ENCODE data around the gene TMEM176B. TPM values are rescaled to one million over a fixed set of nuclear protein-coding genes. Genes with fewer than 3 reads are reported as not detected.
"Not testable (repeated sequence)": the region's sequence is repeated elsewhere in the genome, so short reads cannot be mapped to it uniquely, and the experiment has no call there.

TMEM176B gene
- total RNA-seq, 1 donor from 2014 or later, result not detected

GRCh38 chr7:150778014-150778737 is 22.0 kb downstream of the TMEM176B start:
- no peak for TF ChIP-seq CTCF (IDR thresholded peaks at IDR 0.05; ENCODE audit: insufficient read depth, low read length, severe bottlenecking)
- no peak overlapping the region for H3K4me3 ChIP-seq (ENCODE audit: low read depth, low read length)
- no peaks in the 10 kb centered on the region for H3K36me3 ChIP-seq (ENCODE audit: control insufficient read depth, insufficient read depth, low read length)
- no peaks in the 10 kb centered on the region for H3K27me3 ChIP-seq (ENCODE audit: control insufficient read depth, insufficient read depth, low read length)
- DNase-seq (ENCODE audit: low read depth) (no peak), FAIRE-seq (no peak)

GRCh38 chr7:150774131-150774530 is 26.0 kb downstream of the TMEM176B start:
- not testable (repeated sequence) for DNase-seq (ENCODE audit: low read depth); FAIRE-seq; H3K4me3 ChIP-seq (ENCODE audit: low read depth, low read length); H3K27me3 ChIP-seq (ENCODE audit: control insufficient read depth, insufficient read depth, low read length); H3K36me3 ChIP-seq (ENCODE audit: control insufficient read depth, insufficient read depth, low read length)

GRCh38 chr7:150769768-150770167 is 30.4 kb downstream of the TMEM176B start:
- Histone ChIP-seq H3K27me3 (ENCODE audit: control insufficient read depth, insufficient read depth, low read length) (no peaks in the 10 kb centered on the region), H3K4me3 (ENCODE audit: low read depth, low read length) (no peak overlapping the region), H3K36me3 (ENCODE audit: control insufficient read depth, insufficient read depth, low read length) (no peaks in the 10 kb centered on the region)
- FAIRE-seq, result no peak
- no peak for DNase-seq (ENCODE audit: low read depth)
- no peak for TF ChIP-seq CTCF (IDR thresholded peaks at IDR 0.05; ENCODE audit: insufficient read depth, low read length, severe bottlenecking)

- TF ChIP-seq CTCF (IDR thresholded peaks at IDR 0.05; ENCODE audit: insufficient read depth, low read length, severe bottlenecking), result no peak
- no peak for DNase-seq (ENCODE audit: low read depth)
- FAIRE-seq, result no peak
- Histone ChIP-seq H3K27me3 (ENCODE audit: control insufficient read depth, insufficient read depth, low read length) (no peaks in the 10 kb centered on the region), H3K4me3 (ENCODE audit: low read depth, low read length) (no peak overlapping the region), H3K36me3 (ENCODE audit: control insufficient read depth, insufficient read depth, low read length) (no peaks in the 10 kb centered on the region)
Measured at GRCh38 chr7:150766334-150766709, 33.8 kb downstream of the TMEM176B start.

DNA sequence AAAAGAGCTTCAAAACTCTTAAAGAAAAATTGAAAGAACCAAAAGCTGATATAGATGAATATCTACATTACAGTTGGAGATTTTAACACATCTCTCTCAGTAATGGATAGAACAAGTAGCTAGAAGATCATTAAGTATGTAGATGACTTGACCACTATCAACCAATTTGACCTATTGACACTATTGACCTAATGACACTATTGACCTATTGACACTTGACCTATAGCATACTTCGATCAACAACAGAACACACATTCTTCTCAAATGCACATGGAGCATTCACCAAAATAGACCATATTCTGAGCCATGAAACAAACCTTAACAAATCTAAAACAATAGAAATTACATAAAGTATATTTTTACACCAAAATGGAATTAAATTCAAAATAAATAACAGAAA is 40.7 kb downstream of the TMEM176B start:
- TF ChIP-seq CTCF (IDR thresholded peaks at IDR 0.05; ENCODE audit: insufficient read depth, low read length, severe bottlenecking), result no peak
- DNase-seq (ENCODE audit: low read depth), result no peak
- no peak for FAIRE-seq

DNA sequence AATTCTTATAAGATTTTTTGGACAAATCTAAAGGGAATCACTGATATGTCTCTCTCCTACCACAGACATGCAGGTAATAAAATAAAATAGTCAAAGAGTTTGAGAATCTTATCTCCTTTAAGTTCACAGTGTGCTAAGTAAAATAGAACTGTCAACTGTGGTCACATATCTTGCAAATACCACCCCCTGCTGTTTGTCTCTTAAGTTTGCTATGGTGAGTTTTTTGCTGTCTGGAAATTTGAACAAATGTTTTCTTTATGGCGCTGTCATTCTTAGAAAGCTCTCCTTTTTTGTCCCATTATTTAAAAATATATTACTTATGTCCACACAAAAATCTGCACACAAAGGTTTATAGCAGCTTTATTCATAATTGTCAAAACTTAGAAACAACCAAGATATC is 43.3 kb downstream of the TMEM176B start:
- DNase-seq (ENCODE audit: low read depth) (peak; percentile 36), FAIRE-seq (no peak)
- H3K36me3 ChIP-seq (ENCODE audit: control insufficient read depth, insufficient read depth, low read length), result no peaks in the 10 kb centered on the region
- TF ChIP-seq CTCF (IDR thresholded peaks at IDR 0.05; ENCODE audit: insufficient read depth, low read length, severe bottlenecking), result peak; percentile 21
- H3K4me3 ChIP-seq (ENCODE audit: low read depth, low read length), result no peak overlapping the region
- no peaks in the 10 kb centered on the region for H3K27me3 ChIP-seq (ENCODE audit: control insufficient read depth, insufficient read depth, low read length)

More for the DNA sequence above, 40.7 kb downstream of the TMEM176B start:
- Histone ChIP-seq H3K27me3 (ENCODE audit: control insufficient read depth, insufficient read depth, low read length) (no peaks in the 10 kb centered on the region), H3K4me3 (ENCODE audit: low read depth, low read length) (no peak overlapping the region), H3K36me3 (ENCODE audit: control insufficient read depth, insufficient read depth, low read length) (no peaks in the 10 kb centered on the region)

All from bronchial epithelial cell (primary cell).